ENCODE results near the gene CCDC50.

- TF ChIP-seq CTCF (conservative IDR thresholded peaks at IDR 0.05; ENCODE audit: low read length), result no peak
- TF ChIP-seq EZH2phosphoT487 (IDR thresholded peaks at IDR 0.05; ENCODE audit: borderline replicate concordance, low read depth, low read length), result no peak
These were observed 39.8 kb downstream of the CCDC50 start for GRCh38 chr3:191368755-191369615.
